HG03457 (cell line): ENCODE data around the gene BOLA1.
"Not testable (repeated sequence)": the region's sequence is repeated elsewhere in the genome, so short reads cannot be mapped to it uniquely, and the experiment has no call there.

ENCODE experiments used
- ATAC-seq: cut with Tn5 transposase; IDR thresholded peaks from one replicate; pipeline ENCODE4 v1.9.1; 2021; ENCODE audit warnings: moderate number of reproducible peaks; ENCODE audit not compliant: unreplicated experiment

Gene BOLA1

GRCh38 chr1:149886396-149887195 is 12.8 kb upstream of the BOLA1 start:
- peak; percentile 46 for ATAC-seq

GRCh38 chr1:149887196-149887455 is 12.2 kb upstream of the BOLA1 start:
- ATAC-seq = not testable (repeated sequence)

GRCh38 chr1:149887456-149888246 is 11.7 kb upstream of the BOLA1 start:
- ATAC-seq = peak; percentile 35

GRCh38 chr1:149888247-149888998 is 10.9 kb upstream of the BOLA1 start:
- ATAC-seq = peak; percentile 8

- ATAC-seq = no peak
Measured at GRCh38 chr1:149888999-149889289, 10.4 kb upstream of the BOLA1 start.

GRCh38 chr1:149896575-149896974 is 2.8 kb upstream of the BOLA1 start:
- ATAC-seq = no peak

- no peak for ATAC-seq
Measured at GRCh38 chr1:149903836-149904491, 4.6 kb downstream of the BOLA1 start.

- no peak for ATAC-seq
Measured at GRCh38 chr1:149906570-149907075, 7.3 kb downstream of the BOLA1 start.

- no peak for ATAC-seq
Measured at GRCh38 chr1:149914545-149914944, 15.2 kb downstream of the BOLA1 start.

- no peak for ATAC-seq
Measured at GRCh38 chr1:149915429-149916192, 16.2 kb downstream of the BOLA1 start.

- ATAC-seq = no peak
Measured at GRCh38 chr1:149916193-149916897, 17.0 kb downstream of the BOLA1 start.

GRCh38 chr1:149916898-149917252 is 17.5 kb downstream of the BOLA1 start:
- ATAC-seq = no peak

GRCh38 chr1:149917571-149918144 is 18.3 kb downstream of the BOLA1 start, which contains the start of gene SV2A:
SV2A (minus strand) TSS chr1:149917844; CDS start chr1:149913840, 4,004 bp downstream.
- no peak for ATAC-seq

- ATAC-seq = no peak
Measured at GRCh38 chr1:149923626-149924025, 24.3 kb downstream of the BOLA1 start.

- no peak for ATAC-seq
Measured at GRCh38 chr1:149925345-149925744, 26.0 kb downstream of the BOLA1 start.

GRCh38 chr1:149925751-149926150 is 26.4 kb downstream of the BOLA1 start:
- ATAC-seq = no peak

GRCh38 chr1:149926296-149926695 is 26.9 kb downstream of the BOLA1 start:
- no peak for ATAC-seq

GRCh38 chr1:149927056-149927562 is 27.7 kb downstream of the BOLA1 start:
- no peak for ATAC-seq
